BE2C (cell line): ENCODE measurements around the gene TAS2R40.

ENCODE experiments used
- DNase-seq: peaks from one replicate; pipeline ENCODE4 v3.0.0-alpha.2; 2020
- H3K27me3 ChIP-seq: fragments of 250-450 bp; sonication (Bioruptor Pico); 2 replicates; pipeline ENCODE4 v1.5.1; 2020; ENCODE audit warnings: mild to moderate bottlenecking
- H3K36me3 ChIP-seq: fragments of 250-450 bp; sonication (Bioruptor Pico); 2 replicates; pipeline ENCODE4 v1.5.1; 2020; ENCODE audit warnings: mild to moderate bottlenecking
- H3K4me1 ChIP-seq: fragments of 250-450 bp; sonication (Bioruptor Pico); 2 replicates; pipeline ENCODE4 v1.5.1; 2020
- H3K4me3 ChIP-seq: 2 replicates; pipeline ENCODE4 v1.5.1; 2011; ENCODE audit warnings: low read depth, low read length
- H3K9me3 ChIP-seq: fragments of 250-450 bp; sonication (Bioruptor Pico); 2 replicates; pipeline ENCODE4 v1.5.1; 2020
- TF ChIP-seq, protein P1 (sequence below): IDR thresholded peaks from 2 replicates; pipeline ENCODE4 v1.5.1; 2012; ENCODE audit warnings: mild to moderate bottlenecking, low read depth, low read length

TAS2R40 gene

DNA sequence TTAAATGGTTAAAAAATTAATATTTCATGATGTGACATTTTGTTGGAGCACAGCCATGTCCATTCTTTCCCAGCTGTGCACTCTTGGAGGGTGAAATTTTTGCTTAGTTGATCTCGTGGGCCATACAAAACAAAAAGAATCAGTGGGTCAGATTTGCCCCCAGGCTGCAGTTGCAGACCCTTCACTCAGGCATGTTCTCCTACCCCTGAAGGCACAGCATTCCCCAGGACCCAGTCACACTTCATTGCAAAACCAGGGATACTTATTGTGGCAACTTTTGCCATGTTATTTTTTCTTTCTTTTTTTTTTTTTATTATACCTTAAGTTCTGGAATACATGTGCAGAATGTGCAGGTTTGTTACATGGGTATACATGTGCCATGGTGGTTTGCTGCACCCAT, 6.0 kb downstream of the TAS2R40 start:
- H3K4me1 ChIP-seq = no peaks in the 10 kb centered on the region
- TF ChIP-seq, protein P1, sequence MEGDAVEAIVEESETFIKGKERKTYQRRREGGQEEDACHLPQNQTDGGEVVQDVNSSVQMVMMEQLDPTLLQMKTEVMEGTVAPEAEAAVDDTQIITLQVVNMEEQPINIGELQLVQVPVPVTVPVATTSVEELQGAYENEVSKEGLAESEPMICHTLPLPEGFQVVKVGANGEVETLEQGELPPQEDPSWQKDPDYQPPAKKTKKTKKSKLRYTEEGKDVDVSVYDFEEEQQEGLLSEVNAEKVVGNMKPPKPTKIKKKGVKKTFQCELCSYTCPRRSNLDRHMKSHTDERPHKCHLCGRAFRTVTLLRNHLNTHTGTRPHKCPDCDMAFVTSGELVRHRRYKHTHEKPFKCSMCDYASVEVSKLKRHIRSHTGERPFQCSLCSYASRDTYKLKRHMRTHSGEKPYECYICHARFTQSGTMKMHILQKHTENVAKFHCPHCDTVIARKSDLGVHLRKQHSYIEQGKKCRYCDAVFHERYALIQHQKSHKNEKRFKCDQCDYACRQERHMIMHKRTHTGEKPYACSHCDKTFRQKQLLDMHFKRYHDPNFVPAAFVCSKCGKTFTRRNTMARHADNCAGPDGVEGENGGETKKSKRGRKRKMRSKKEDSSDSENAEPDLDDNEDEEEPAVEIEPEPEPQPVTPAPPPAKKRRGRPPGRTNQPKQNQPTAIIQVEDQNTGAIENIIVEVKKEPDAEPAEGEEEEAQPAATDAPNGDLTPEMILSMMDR = no peak
- H3K4me3 ChIP-seq = no peak overlapping the region
- no peak for DNase-seq
- peaks cover 11% of the 10 kb centered on the region for H3K27me3 ChIP-seq
- H3K9me3 ChIP-seq = no peaks in the 10 kb centered on the region
- no peaks in the 10 kb centered on the region for H3K36me3 ChIP-seq

DNA sequence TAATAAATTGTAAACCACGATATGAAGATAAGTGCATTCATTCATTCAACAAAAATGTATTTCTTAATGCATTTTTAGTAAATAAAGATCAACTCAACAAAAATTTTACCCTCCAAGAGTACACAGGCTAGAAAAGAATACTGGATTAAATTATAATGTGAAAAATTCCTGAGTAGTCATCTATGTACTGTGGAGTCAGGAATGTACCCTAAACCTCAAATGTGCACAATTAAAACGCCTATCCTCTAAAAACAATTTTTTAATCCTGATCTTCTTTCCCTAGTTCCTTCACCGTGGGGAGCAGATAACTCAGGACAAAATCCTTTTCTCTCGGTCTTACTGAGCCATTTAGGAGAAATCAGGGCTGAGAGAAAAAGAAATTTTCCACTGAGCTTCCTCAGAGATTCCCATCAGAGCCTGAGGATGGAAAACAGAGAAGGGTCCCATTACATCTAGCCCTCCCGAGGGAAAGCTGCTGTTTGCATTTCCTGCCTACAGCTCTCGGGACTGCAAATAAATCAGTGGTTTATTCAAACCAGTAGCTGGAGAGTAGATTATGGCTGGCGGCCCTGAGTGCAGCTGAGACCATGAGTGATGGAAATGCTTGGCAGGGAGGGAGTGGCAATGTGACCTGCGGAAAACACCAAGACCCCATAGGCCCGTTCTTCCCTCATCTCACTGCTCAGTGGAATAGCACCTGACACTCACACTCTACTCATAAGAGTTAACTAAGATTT, 7.4 kb downstream of the TAS2R40 start:
- TF ChIP-seq, protein P1 = no peak
- H3K4me1 ChIP-seq = no peaks in the 10 kb centered on the region

DNA sequence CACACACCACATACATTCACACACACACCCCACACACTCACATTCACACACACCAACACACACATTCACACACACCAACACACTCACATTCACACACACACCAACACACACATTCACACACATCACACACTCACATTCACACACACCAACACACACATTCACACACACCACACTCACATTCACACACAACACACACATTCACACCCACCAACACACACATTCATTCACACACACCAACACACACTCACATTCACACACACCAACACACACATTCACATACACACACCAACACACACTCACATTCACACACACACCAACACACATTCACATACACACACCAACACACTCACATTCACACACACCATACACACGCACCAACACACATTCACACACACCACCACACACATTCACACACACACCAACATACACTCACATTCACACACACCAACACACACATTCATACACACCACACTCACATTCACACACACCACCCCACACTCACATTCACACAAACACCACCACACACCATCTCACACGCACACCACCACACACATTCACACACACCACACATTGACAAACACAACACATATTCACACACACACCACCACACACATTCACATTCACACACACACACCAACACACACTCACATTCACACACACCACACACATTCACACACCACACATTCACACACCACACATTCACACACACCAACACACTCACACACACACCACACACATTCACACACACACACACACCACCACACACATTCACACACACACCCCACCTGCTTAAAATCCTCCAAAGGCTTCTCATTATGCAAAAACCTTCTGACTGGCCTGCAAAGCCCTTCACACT, 9.0 kb downstream of the TAS2R40 start:
- H3K36me3 ChIP-seq = no peaks in the 10 kb centered on the region
- DNase-seq = no peak
- H3K4me1 ChIP-seq = no peaks in the 10 kb centered on the region
- no peaks in the 10 kb centered on the region for H3K9me3 ChIP-seq
- TF ChIP-seq, protein P1 = no peak
- no peaks in the 10 kb centered on the region for H3K27me3 ChIP-seq
- H3K4me3 ChIP-seq = no peak overlapping the region

More for the DNA sequence above, 7.4 kb downstream of the TAS2R40 start:
- no peaks in the 10 kb centered on the region for H3K9me3 ChIP-seq
- H3K27me3 ChIP-seq = peaks cover 7% of the 10 kb centered on the region; the same call in 1 of the 2 replicates
- H3K4me3 ChIP-seq = no peak overlapping the region
- DNase-seq = peak; percentile 16
- H3K36me3 ChIP-seq = no peaks in the 10 kb centered on the region

DNA sequence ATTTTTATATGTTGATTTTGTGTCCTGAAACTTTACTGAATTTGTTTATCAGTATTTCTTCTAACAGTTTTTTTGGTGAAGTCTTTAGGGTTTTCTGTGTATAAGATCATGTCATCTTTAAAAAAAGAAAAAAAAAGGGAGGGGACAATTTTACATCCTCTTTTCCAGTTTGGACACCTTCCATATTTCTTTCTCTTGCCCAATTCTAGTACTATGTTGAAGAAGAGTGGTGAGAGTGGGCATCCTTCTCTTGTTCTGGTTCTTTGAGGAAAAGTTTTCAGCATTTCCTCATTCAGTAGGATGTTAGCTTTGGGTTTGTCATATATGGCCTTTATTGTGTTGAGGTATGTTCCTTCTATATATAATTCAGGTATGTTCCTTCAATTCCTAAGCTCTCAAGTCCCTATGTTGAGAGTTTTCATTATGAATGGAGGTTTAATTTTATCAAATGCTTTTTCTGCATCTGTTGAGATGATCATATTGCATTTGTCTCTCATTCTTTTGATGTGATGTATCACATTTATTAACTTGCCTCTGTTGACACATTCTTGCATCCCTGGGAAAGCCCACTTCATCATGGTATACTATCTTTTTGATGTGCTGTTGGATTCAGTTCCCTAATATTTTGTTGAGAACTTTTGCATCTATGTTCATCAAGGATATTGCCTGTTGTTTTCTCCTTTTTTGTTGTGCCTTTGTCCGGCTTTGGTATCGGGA, 12.1 kb downstream of the TAS2R40 start:
- TF ChIP-seq, protein P1 = no peak
- DNase-seq = no peak

DNA sequence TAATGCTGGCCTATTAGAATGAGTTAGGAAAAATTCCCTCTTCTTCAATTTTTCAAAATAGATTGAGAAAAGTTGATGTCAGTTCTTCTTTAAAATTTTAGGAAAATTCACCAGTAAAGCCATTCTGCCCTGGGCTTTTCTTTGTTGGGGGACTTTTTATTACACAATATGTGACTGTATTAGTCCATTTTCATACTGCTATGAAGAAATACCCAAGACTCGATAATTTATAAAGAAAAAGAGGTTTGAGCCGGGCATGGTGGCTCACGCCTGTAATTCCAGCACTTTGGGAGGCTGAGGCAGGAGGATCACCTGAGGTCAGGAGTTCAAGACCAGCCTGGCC, 12.7 kb downstream of the TAS2R40 start:
- no peak for DNase-seq
- TF ChIP-seq, protein P1 = no peak
- no peaks in the 10 kb centered on the region for H3K4me1 ChIP-seq

More for the DNA sequence above, 12.1 kb downstream of the TAS2R40 start:
- Histone ChIP-seq H3K36me3 (no peaks in the 10 kb centered on the region), H3K4me1 (no peaks in the 10 kb centered on the region), H3K9me3 (no peaks in the 10 kb centered on the region), H3K27me3 (no peaks in the 10 kb centered on the region), H3K4me3 (no peak overlapping the region)

More for the DNA sequence above, 12.7 kb downstream of the TAS2R40 start:
- no peak overlapping the region for H3K4me3 ChIP-seq
- H3K27me3 ChIP-seq = no peaks in the 10 kb centered on the region
- no peaks in the 10 kb centered on the region for H3K9me3 ChIP-seq
- H3K36me3 ChIP-seq = no peaks in the 10 kb centered on the region
